ENCODE results near the gene LRR1. TPM values are rescaled to one million over a fixed set of nuclear protein-coding genes. Genes with fewer than 3 reads are reported as not detected.
"Not testable (repeated sequence)": the region's sequence is repeated elsewhere in the genome, so short reads cannot be mapped to it uniquely, and the experiment has no call there.

The LRR1 gene
- total RNA-seq, 1 experiment from 2014 or later: 41.1 TPM

DNA sequence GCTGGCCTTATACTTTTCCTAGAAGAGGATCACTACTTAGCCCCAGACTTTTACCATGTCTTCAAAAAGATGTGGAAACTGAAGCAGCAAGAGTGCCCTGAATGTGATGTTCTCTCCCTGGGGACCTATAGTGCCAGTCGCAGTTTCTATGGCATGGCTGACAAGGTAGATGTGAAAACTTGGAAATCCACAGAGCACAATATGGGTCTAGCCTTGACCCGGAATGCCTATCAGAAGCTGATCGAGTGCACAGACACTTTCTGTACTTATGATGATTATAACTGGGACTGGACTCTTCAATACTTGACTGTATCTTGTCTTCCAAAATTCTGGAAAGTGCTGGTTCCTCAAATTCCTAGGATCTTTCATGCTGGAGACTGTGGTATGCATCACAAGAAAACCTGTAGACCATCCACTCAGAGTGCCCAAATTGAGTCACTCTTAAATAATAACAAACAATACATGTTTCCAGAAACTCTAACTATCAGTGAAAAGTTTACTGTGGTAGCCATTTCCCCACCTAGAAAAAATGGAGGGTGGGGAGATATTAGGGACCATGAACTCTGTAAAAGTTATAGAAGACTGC lies 23.4 kb downstream of the LRR1 start:
- no peak for DNase-seq (ENCODE audit: low spot score)
- in situ Hi-C loops (cut with HindIII; ENCODE audit: low sequenced_read_pairs): no loop called here

DNA sequence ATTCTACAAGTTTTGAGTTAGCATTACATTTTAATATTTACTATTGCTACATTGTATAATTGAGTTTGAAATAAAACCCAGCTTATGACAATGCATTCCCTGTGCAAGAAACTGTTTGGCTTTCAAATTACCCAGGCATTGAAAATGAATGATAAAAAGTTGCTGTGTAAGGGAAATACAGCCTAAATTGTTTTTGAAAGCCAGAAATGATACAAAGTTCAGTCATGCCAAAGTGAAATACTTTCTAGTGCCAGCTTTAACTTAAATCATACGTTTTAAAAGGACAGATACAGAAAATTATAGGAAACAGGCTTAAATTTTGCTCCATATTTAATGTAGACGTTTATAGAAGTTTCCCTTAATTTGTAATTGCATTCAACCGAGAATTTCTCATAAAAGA lies 24.6 kb downstream of the LRR1 start:
- DNase-seq (ENCODE audit: low spot score): no peak
- in situ Hi-C loops (cut with HindIII; ENCODE audit: low sequenced_read_pairs): no loop called here

DNA sequence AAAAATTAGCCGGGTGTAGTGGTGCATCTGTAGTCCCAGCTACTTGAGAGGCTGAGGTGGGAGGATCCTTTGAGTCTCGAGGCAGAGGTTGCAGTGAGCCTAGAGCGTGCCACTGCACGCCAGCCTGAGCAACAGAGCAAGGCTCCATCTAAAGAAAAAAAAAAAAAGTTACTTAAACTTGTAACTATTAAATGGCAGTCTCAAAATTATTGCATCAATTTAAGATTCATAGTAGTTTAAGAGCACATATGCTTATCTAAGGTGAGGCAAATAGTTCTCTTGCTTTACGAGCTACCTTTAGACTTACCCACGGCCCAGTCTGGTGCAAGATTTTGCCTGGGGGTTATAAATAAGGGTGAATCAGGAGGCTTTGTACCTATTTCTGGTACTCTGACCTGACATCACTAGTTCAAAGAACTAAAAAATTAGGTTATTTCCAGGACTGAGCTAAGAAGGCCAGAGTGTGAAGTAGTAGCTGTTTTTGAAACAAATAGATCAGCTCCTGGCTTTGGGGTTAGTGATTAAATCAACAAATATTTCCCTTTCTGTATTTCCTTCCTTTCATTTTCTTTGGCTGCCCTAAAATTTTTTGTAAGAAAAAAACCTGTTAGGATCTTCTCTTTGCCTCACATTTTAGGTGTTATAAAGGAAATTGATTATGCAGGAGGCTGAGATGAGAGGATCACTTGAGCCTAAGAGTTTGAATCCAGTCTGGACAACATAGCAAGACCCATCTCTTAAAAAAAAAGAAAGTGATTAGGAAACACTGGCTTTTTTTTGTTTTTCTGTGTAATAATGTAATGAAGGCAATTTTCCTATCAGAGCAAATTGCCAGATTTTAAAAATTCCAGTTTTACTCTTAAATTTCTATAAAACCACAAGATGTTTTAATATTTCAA lies 25.4 kb downstream of the LRR1 start:
- in situ Hi-C loops (cut with HindIII; ENCODE audit: low sequenced_read_pairs): no loop called here
- no peak for DNase-seq (ENCODE audit: low spot score)

DNA sequence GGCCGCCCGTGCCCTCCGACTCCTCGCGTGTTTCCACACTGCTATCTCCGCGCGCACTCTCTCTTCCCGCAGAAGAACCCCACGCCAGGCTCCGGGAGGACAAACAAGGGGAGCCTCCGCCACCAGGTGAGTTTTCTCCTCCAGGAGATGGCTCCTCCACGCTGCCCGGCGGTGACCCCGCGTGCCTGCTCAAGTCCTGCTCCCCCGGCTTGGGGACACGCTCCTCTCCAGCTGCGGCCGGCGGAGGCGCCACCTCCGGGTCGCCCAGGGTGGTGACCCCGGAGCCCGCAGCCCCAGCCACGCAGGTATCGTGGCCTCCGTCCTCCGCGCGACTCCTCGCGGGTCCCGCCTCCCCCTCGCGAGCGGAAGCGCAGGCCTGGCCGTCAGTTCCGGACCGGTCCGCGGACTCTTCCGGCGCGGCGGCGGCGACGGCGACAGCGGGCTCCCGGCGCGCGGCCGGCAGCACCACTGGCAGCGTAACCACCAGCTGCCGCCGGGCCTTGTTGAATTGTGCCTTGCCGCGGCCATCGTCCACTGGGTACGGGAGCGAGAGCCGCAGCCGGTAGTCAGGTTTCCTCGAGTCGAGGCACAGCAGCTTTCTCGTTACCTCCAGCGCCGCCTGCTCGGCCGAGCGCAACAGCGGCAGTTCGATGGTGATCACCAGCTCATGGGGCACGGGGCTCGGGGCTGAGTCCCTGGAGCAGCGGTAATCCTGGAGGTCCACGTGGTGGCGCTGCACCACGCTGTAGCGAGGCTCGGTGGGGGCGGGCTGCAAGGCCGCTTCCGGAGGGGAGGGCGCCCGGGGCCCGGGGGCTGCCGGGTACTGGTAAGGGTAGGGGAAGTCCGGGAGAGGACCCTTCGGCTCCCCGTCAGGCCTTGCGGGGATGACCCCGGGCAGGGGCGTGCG lies 35.2 kb downstream of the LRR1 start:
- in situ Hi-C loops (cut with HindIII; ENCODE audit: low sequenced_read_pairs): no loop called here
- DNase-seq (ENCODE audit: low spot score): peak; percentile 92

DNA sequence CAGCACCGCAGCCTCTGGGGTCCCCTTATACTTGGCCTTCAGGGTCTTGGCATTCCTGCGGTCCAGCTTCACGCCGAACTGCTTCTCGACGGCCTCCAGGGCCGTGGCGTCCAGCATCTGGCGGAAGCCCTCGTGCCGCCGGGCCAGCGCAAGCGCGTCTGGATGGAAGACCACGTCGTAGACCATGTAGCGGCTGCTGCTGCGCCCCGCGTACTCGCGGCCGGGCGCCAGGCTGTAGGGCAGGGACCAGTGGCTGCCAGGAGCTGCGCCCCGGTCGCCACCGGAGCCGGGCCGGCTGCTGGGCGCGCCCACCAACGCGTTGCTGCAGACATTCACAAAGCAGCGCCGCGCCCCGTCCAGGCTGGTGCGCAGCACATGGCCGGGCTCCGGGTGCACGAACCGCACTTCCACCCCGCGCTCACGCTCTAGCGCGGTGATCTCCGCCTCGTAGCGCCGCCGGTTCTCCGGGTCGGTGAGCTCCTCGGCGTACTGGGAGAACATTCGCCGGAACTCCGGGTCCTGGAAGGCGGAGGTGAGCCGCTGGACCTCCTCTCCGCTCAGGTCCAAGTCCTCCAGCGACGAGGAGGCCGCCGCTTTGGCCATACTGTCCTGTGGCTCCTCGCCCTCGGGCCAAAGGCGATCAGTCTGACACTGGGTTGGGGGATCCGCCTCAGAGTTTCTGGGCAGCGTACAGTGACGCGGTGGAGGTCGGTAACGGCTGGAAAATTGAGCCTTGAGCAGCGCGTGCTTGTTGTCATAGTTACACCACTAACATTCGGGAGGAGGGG lies 36.0 kb downstream of the LRR1 start, which contains the start of gene DNAAF2:
Gene DNAAF2 (minus strand): TSS at position 698 of the 788 bp plus-strand sequence. CDS start 95 bp downstream, at position 603.
- in situ Hi-C loops (cut with HindIII; ENCODE audit: low sequenced_read_pairs): no loop called here
- DNase-seq (ENCODE audit: low spot score): peak; percentile 54

DNA sequence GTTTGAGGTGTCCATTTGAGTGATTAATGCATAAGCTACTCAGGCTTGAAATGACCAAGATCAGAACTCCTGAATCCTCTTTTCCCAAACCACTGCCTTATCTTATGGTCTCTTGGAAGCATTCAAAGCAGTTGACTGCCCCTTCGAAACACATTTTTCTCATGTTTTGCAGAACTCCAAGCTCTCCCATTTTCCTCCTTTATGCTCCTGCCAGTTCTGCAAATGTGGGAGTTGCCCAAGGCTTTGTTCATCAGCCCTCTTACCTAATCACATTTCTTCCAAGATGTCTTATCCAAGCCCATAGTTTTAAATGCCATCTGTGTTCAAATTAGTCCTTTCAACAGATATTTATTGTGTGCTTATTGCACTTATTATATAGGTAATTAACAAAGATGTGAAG lies 38.1 kb downstream of the LRR1 start:
- DNase-seq (ENCODE audit: low spot score): no peak
- in situ Hi-C loops (cut with HindIII; ENCODE audit: low sequenced_read_pairs): no loop called here

DNA sequence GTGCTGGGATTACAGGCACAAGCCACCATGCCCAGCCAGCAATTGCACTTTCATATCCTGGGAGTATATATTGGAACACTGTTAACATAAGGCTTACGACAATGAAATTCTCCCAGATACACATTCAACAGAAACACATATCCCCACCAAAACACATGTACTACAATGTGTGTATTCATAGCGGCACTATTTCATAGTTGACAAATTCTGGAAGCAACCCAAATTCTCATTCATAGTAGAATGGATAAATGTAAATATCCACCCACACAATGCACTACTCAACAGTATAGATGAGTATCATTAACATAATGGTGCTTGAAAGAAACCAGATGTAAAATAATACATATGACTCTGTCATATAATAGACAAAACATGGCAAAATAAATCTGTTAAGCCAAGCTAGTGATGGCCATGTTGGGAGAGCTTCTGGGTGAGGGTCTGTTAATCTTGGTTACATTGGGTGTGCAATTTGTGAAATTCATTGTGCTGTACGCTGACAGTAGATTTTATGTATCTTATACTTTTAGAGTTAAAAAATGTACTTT lies 38.9 kb downstream of the LRR1 start:
- no peak for DNase-seq (ENCODE audit: low spot score)
- in situ Hi-C loops (cut with HindIII; ENCODE audit: low sequenced_read_pairs): no loop called here

DNA sequence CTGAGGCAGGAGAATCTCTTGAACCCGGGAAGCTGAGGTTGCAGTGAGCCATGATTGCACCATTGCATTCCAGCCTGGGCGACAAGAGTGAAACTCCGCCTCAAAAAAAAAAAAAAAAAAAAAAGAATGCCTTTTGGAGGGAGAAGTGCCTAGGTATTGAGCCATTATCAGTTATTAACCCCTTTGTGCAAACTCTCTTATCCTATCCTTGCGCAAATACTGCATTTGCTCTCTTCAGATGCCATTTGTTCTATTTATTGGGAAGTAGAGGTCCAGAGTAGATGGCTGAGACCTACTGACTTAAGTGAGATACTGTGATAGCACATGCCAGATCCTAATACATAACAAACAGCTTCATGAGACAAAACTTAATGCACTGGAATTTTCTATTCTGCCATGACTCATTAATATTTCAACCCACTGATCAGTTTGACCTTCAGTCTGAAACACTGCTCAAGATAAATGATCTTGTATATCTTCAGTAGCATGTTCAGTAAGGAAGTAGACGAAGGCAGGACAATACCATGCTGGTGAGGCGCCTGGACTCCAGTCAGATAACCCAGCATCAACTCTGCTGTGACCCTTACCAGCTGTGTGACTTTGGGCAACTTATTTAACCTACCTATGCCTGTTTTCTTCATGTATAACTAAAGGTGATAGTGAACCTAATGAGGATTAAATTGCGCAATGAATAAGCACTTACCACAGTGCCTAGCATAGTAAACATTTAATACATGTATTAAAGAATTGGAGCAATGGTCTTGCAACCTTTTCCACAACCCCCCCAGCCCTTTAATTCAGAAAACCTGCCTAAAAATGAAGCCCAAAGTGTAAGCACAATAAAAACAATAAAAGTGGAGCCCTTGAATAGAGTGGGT lies 42.0 kb downstream of the LRR1 start:
- in situ Hi-C loops (cut with HindIII; ENCODE audit: low sequenced_read_pairs): no loop called here
- DNase-seq (ENCODE audit: low spot score): no peak

DNA sequence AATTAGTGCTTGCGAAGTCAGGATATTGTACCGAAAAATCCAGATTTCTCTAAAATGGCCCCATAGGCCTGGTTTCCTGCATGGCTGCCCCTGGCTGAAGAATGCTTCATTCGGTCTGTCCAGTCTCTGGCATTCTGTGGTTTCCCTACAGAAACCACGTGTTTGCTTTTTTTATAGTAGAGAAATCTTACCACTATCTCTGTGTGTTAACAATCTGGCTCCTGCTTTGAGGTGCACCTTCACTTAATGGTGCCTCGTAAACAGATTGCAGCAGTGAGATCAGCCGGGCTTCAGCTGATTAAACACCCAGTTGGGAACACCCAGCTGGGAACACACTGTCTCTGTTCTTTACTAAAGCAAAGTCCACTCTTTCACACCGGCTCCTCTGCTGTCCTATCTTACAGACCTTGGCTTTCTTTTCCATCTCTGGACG lies 43.0 kb downstream of the LRR1 start:
- peak; percentile 66 for DNase-seq (ENCODE audit: low spot score)
- in situ Hi-C loops (cut with HindIII; ENCODE audit: low sequenced_read_pairs): no loop called here

DNA sequence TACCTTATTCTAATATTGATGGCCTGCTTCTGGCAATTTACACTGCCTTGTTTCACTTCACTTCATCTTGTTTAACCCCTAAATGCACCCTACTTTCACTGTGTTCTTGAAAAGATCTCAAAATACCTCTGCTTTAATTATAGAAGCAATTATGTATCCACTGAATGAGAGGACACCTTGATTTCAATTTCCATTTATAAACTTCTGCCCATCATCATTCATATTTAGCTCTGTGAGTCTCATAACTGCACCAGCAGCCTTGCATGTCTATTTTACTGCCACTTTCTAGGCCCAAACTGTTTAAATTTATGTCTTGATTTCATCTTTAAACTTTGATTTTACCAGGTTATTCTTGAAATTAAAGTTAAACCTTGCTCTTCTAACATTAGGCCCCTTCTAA lies 43.4 kb downstream of the LRR1 start:
- in situ Hi-C loops (cut with HindIII; ENCODE audit: low sequenced_read_pairs): no loop called here
- no peak for DNase-seq (ENCODE audit: low spot score)

DNA sequence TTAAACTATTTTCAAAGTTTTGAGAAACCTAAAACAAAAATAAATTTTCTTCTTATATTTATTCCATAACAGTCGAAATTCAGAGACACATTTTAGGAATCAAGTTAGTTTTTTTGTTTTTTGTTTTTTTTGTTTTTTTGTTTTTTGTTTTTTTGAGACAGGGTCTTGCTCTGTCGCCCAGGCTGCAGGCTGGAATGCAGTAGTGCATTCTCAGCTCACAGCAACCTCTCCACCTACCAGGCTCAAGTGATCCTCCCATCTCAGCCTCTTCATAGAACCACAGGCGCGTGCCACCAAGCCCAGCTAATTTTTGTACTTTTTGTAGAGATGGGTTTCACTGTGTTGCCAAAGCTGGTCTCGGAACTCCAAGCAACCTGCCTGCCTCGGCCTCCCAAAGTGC lies 54.8 kb downstream of the LRR1 start:
- no peak for DNase-seq (ENCODE audit: low spot score)
- in situ Hi-C loops (cut with HindIII; ENCODE audit: low sequenced_read_pairs): no loop called here

DNA sequence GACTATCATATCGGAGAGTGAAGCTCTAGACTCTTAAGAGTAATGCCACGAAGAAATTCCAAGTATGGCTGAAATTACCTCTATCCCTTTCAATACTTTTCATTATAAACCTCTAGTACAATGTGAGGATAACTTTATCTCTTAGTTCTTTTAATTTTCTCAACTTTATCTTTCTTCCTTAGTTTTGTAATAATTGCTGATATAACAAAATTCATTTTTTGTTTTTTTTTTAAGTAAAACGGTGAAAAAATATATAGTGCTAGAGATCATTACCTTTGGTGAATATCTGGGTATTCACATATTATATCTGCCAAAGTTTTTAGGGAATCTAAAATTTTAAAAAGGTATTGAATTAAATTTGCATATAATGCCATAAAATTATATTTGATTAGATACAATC lies 55.8 kb downstream of the LRR1 start:
- DNase-seq (ENCODE audit: low spot score): no peak
- in situ Hi-C loops (cut with HindIII; ENCODE audit: low sequenced_read_pairs): no loop called here

DNA sequence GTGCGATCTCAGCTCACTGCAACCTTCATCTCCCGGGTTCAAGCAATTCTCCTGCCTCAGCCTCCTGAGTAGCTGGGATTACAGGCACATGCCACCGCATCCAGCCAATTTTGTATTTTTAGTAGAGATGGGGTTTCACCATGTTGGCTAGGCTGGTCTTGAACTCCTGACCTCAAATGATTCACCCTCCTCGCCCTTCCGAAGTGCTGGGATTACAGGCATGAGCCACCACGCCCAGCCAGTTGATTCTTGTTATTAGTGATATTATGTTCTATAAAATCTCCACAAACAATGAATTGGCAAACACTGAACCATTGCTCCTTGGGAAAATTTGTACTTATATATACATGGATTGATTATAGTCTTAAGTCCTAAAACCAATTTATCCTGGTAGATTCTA lies 58.8 kb downstream of the LRR1 start:
- DNase-seq (ENCODE audit: low spot score); in situ Hi-C loops (cut with HindIII; ENCODE audit: low sequenced_read_pairs): not testable (repeated sequence)

DNA sequence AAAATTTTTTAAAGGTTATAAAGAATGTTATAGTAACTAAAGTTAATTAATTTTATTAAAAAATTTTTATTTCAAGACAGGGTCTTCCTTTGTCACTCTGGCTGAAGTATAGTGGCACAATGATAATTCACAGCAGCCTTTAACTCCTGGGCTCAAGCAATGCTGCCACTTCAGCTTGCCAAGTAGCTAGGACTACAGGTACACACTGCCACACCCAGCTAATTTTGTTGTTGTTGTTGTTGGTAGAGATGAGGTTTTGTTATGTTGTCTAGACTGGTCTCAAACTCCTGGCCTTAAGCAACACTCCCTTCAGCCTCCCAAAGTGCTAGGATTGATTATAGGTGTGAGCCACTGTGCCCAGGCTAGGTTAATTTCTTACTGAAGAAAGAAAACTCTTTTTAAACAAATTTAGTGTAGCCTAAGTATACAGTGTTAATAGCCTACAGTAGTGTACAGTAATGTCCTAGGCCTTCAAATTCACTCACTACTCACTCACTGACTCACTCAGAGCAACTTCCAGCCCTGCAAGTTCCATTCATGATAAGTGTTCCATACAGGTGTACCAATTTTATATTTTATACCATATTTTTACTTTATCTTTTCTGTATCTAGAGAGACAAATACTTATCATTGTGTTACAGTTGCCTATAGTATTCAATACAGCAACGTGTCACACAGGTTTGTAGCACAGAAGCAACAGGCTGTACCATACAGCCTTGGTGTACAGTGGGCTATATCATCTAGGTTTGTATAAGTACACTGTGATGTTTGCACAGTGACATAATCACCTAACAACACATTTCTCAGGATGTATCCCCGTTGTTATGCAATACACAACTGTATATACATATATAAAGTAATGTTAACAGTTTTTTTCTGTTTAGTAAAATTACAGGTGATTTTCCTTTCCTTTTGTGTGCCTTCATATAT lies 61.1 kb downstream of the LRR1 start:
- no peak for DNase-seq (ENCODE audit: low spot score)

More for the DNA sequence above, 61.1 kb downstream of the LRR1 start:
- in situ Hi-C loops (cut with HindIII; ENCODE audit: low sequenced_read_pairs): no loop called here
